ENCODE measurements around the gene CMTR1. TPM values are rescaled to one million over a fixed set of nuclear protein-coding genes. Genes with fewer than 3 reads are reported as not detected.

CMTR1 gene
- total and polyA plus RNA-seq, 10 of the 15 experiments (the other 5 are each of a cell fraction or from before 2014, with no cell fraction given) = 2.7 to 67.0 (median 46.2) TPM

GRCh38 chr6:37389857-37390256, 43.2 kb upstream of the CMTR1 start:
- no peaks in the 10 kb centered on the region for H3K79me2 ChIP-seq (ENCODE audit: control insufficient read depth, insufficient read depth, low read length)
- ChIA-PET CTCF (interaction anchor here (0.6 kb wide), 1 partner anchor 8 kb away, joined by 4 read pairs; no protein-coding TSS in a partner anchor), POLR2A (no interaction called here), RAD21 (ENCODE audit: unreplicated experiment) (no interaction called here), SMC1A (ENCODE audit: uncharacterized antibody, unreplicated experiment) (no interaction called here)
- no TSS peak for BruUV-seq (replicated peaks)
- ATAC-seq (no peak), FAIRE-seq (no peak), DNase-seq (ENCODE audit: low read depth, low spot score) (no peak)
- 82% methylated on average over 3 of the region's 3 CpGs for WGBS (ENCODE audit: insufficient coverage, insufficient replicate concordance, low lambda C conversion rate, missing lambda C conversion rate)
- H4K20me1 ChIP-seq (ENCODE audit: control insufficient read depth, insufficient read depth) = no peaks in the 10 kb centered on the region
- H3K4me2 ChIP-seq (ENCODE audit: control insufficient read depth, insufficient read depth) = no peak overlapping the region
- H3K27ac ChIP-seq (ENCODE audit: control insufficient read depth, insufficient read depth) = no peak overlapping the region
- intact Hi-C loops (cut with micrococcal nuclease; ENCODE audit: unreplicated experiment) (no loop called here), in situ Hi-C loops (cut with MboI) (no loop called here)
- no peaks in the 10 kb centered on the region for H3K9me3 ChIP-seq (replicated peaks; ENCODE audit: control insufficient read depth, insufficient read depth, low read length)
- no peak overlapping the region for H3K9ac ChIP-seq (ENCODE audit: control insufficient read depth, insufficient read depth, low read length)
- H3K27me3 ChIP-seq (replicated peaks in 1 of 2; ENCODE audit: control insufficient read depth in 2 of 2, insufficient read depth in 2 of 2, low read length in 1 of 2) = no peaks in the 10 kb centered on the region
- no peak overlapping the region for H3K4me3 ChIP-seq
- H3K4me1 ChIP-seq (ENCODE audit: control insufficient read depth, insufficient read depth, low read length) = no peaks in the 10 kb centered on the region
- H2AFZ ChIP-seq (ENCODE audit: control insufficient read depth, low read depth, low read length) = no peak overlapping the region
- H3K36me3 ChIP-seq (ENCODE audit: control insufficient read depth in 2 of 2, insufficient read depth in 2 of 2, low read length in 1 of 2) = peaks cover 13 to 20% of the 10 kb centered on the region in 2 experiments; a peak in 3 of 4 replicates
- no peak for TF ChIP-seq LARP7 (IDR thresholded peaks at IDR 0.05)
- no peak for TF ChIP-seq STAT1 (conservative IDR thresholded peaks at IDR 0.05)
- no peak for TF ChIP-seq ATF3 (IDR thresholded peaks at IDR 0.05; ENCODE audit: borderline replicate concordance, extremely low read depth, low read depth, low read length)
- no peak for TF ChIP-seq NR2C1 (IDR thresholded peaks at IDR 0.05)
- TF ChIP-seq NRF1 (conservative IDR thresholded peaks at IDR 0.05; ENCODE audit: low read depth, low read length) = no peak
- TF ChIP-seq BHLHE40 (IDR thresholded peaks at IDR 0.05; ENCODE audit: borderline replicate concordance in 1 of 2, low read depth in 2 of 2, low read length in 1 of 2) = no peak
- no peak for TF ChIP-seq NKRF (conservative IDR thresholded peaks at IDR 0.05)
- no peak for TF ChIP-seq RCOR1 (conservative IDR thresholded peaks at IDR 0.05; ENCODE audit: low read depth, low read length)
- no peak for TF ChIP-seq RAD21 (IDR thresholded peaks at IDR 0.05; ENCODE audit: insufficient read depth, low read depth, low read length)
- TF ChIP-seq NFYB (IDR thresholded peaks at IDR 0.05; ENCODE audit: insufficient read depth, low read depth, low read length) = no peak
- TF ChIP-seq ETV6 (conservative IDR thresholded peaks at IDR 0.05 in 1 of 2, IDR thresholded peaks at IDR 0.05 in 1 of 2; ENCODE audit: borderline replicate concordance in 1 of 2, low read depth in 1 of 2) = no peak
- no peak for TF ChIP-seq MAX (IDR thresholded peaks at IDR 0.05; ENCODE audit: low read depth, low read length)
- TF ChIP-seq TCF12 (IDR thresholded peaks at IDR 0.05; ENCODE audit: low read depth, low read length) = no peak
- no peak for TF ChIP-seq SPI1 (IDR thresholded peaks at IDR 0.05; ENCODE audit: borderline replicate concordance, insufficient read depth, low read depth, low read length)

All from GM12878 (cell line).